HEK293T (cell line): Measurements from ENCODE around the gene SURF1.

Experiments
- FOXA1 ChIP-seq: fragments of 450-650 bp; IDR thresholded peaks from 2 replicates; pipeline ENCODE4 v1.6.1; 2016; ENCODE audit warnings: mild to moderate bottlenecking
- L3MBTL2 ChIP-seq: fragments of 450-650 bp; conservative IDR thresholded peaks from 2 replicates; pipeline ENCODE4 v1.6.1; 2016; ENCODE audit warnings: mild to moderate bottlenecking
- LEF1 ChIP-seq: fragments of 450-650 bp; IDR thresholded peaks from 2 replicates; pipeline ENCODE4 v1.6.1; 2017; ENCODE audit warnings: mild to moderate bottlenecking, borderline replicate concordance
- SP1 ChIP-seq: fragments of 450-650 bp; IDR thresholded peaks from 2 replicates; pipeline ENCODE4 v1.6.1; 2017
- TARDBP ChIP-seq: fragments of 450-650 bp; IDR thresholded peaks from 2 replicates; pipeline ENCODE4 v1.6.1; 2016

- TF ChIP-seq FOXA1 (no peak), LEF1 (no peak), L3MBTL2 (no peak), TARDBP (no peak), SP1 (no peak)
Measured at GRCh38 chr9:133320421-133320881, 35.8 kb downstream of the SURF1 start.
